Measurements from ENCODE around the gene KLHL21.

Gene KLHL21

GRCh38 chr1:6599141-6599975, 3.3 kb downstream of the KLHL21 start:
- DNase-seq (ENCODE audit: low spot score), result no peak
- no peak for TF ChIP-seq CTCF (IDR thresholded peaks at IDR 0.05; ENCODE audit: extremely low read depth, insufficient read depth, missing control alignments)
- in situ Hi-C loops (cut with MboI; ENCODE audit: low pct_unique_long_range_greater_than_20kb, low sequenced_read_pairs, unreplicated experiment), result no loop called here

GRCh38 chr1:6597777-6598131, 4.9 kb downstream of the KLHL21 start:
- in situ Hi-C loops (cut with MboI; ENCODE audit: low pct_unique_long_range_greater_than_20kb, low sequenced_read_pairs, unreplicated experiment), result no loop called here
- DNase-seq (ENCODE audit: low spot score), result no peak
- no peak for TF ChIP-seq CTCF (IDR thresholded peaks at IDR 0.05; ENCODE audit: extremely low read depth, insufficient read depth, missing control alignments)

- TF ChIP-seq CTCF (IDR thresholded peaks at IDR 0.05; ENCODE audit: extremely low read depth, insufficient read depth, missing control alignments), result no peak
- DNase-seq (ENCODE audit: low spot score), result no peak
- in situ Hi-C loops (cut with MboI; ENCODE audit: low pct_unique_long_range_greater_than_20kb, low sequenced_read_pairs, unreplicated experiment), result no loop called here
These were observed 5.5 kb downstream of the KLHL21 start for GRCh38 chr1:6596886-6597776.

GRCh38 chr1:6596351-6596750, 6.3 kb downstream of the KLHL21 start:
- DNase-seq (ENCODE audit: low spot score), result no peak
- TF ChIP-seq CTCF (IDR thresholded peaks at IDR 0.05; ENCODE audit: extremely low read depth, insufficient read depth, missing control alignments), result no peak
- in situ Hi-C loops (cut with MboI; ENCODE audit: low pct_unique_long_range_greater_than_20kb, low sequenced_read_pairs, unreplicated experiment), result no loop called here

GRCh38 chr1:6594977-6595740, 7.5 kb downstream of the KLHL21 start:
- no peak for DNase-seq (ENCODE audit: low spot score)
- in situ Hi-C loops (cut with MboI; ENCODE audit: low pct_unique_long_range_greater_than_20kb, low sequenced_read_pairs, unreplicated experiment), result no loop called here
- TF ChIP-seq CTCF (IDR thresholded peaks at IDR 0.05; ENCODE audit: extremely low read depth, insufficient read depth, missing control alignments), result no peak

- no peak for DNase-seq (ENCODE audit: low spot score)
- in situ Hi-C loops (cut with MboI; ENCODE audit: low pct_unique_long_range_greater_than_20kb, low sequenced_read_pairs, unreplicated experiment), result no loop called here
- TF ChIP-seq CTCF (IDR thresholded peaks at IDR 0.05; ENCODE audit: extremely low read depth, insufficient read depth, missing control alignments), result no peak
These were observed 8.9 kb downstream of the KLHL21 start for GRCh38 chr1:6593810-6594209.
